NCI-H146 treated with DMSO at 0.1 percent for 48 hours (cell line): ENCODE measurements around the gene CORO1A.
"Not testable (repeated sequence)": the region's sequence is repeated elsewhere in the genome, so short reads cannot be mapped to it uniquely, and the experiment has no call there.

Source experiments
- DNase-seq: peaks from one replicate; lab custom pipeline; 2025; ENCODE audit not compliant: unreplicated experiment; lab: John Stamatoyannopoulos, UW

The CORO1A gene

DNA sequence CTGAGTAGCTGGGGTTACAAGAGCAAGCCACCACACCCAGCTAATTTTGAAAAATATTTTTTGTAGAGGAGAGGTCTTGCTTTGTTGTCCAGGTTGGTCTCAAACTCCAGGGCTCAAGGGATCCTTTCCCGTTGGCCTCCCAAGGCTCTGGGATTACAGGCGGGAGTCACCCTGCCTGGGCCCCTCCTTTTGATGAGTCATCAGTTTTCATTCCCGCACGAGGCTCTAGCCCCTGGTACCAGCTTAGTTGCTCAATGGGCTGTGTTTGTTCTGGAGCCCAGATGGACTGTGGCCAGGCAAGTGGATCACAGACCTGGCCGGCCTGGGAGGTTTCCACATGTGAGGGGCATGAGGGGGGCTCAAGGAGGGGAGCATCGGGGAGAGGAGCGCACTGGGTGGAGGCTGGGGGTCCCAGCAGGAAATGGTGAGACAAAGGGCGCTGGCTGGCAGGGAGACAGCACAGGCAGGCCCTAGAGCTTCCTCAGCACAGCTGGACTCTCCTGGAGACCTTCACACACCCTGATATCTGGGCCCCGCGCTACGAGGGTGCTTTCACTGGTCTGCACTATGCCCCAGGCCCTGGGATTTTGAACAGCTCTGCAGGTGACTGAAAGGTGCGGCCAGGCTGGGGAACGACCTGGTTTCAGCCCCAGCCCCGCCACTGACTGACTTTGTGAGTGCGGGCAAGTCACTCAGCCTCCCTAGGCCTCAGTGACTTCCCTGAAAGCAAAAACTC, 16.4 kb downstream of the CORO1A start:
- not testable (repeated sequence) for DNase-seq

DNA sequence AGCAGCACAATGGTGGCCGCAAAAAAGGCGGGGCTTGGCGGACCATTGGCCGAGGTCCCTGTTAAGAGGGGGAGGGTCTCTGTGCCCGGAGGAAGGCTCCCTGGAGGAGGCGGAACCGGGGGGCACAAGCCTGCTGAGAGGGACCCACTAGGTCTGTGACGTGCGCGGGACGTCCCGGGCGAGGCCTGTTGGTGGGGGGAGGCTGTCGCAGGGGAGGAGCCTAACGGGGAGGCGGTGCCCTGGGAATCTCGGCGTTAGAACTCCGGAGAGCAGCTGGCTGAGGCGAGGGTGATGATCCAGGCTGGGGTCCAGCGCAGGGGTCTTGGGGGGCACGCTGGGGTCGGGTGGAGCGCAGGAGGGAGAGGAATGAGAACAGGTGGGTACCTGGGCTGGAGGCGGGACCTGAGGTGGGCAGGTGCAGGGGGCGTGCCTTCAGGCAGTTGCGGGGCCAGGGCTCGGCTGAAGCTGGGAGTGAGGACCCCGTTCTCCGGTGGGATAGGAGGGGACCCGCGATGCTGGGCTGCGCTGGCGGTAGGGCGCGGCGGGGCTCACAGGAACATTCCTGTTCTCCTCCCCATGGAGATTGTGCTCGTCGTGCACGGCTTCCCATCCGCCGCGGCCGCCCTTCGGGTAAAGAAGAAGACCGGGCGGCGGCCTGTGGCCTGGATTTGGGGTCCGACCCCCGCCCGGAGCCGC, 22.3 kb downstream of the CORO1A start:
- DNase-seq, result not testable (repeated sequence)

DNA sequence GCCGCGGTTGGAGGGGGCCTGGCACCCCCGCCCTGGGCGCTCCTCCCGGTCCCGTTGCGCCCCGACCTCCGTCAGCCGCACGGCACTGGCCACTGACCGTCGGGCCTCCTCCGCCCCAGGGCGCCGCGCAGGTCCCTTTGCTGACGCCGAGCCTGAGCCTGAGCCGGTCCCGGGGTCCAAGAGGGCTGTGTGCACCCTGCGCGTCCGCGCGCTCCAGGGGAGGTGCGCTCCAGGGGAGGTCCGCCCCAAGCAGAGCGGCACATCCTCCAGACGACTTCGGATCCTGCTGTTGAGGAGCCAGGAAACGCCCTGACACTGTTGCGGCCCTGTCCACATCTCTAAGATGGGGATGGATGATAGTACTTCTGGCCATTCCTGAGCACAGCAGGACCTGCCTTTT, 22.9 kb downstream of the CORO1A start:
- not testable (repeated sequence) for DNase-seq

DNA sequence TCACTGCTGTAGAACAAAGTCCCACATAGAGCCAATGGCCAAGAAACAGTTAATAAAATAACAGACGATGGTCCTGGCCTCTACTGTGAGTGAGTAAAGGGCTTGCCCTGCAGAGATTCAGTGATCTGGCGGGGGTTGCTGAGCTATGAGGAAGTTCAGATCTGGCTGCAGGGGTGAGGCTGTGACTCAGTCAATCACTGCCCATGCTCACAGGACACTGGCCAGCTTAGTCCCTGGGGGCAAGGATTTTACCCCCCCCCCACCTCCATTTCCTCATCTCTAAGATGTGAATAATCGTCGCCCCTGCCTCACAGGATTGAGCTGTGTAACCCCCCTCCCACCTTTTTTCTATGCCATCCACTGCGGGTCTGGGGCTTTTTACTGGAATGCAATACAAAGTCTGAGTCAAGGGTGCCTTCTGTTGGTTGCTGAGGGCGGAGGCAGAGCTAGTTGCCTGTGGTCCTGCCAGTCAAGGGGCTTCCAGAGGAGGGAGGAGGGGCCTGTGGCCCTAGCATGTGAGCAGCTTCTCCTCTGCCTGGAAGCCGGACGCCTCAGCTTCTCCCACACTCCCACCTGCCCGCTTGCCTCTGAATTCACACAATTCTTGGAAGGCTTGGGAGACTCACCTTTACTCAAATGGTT, 23.8 kb downstream of the CORO1A start:
- not testable (repeated sequence) for DNase-seq

DNA sequence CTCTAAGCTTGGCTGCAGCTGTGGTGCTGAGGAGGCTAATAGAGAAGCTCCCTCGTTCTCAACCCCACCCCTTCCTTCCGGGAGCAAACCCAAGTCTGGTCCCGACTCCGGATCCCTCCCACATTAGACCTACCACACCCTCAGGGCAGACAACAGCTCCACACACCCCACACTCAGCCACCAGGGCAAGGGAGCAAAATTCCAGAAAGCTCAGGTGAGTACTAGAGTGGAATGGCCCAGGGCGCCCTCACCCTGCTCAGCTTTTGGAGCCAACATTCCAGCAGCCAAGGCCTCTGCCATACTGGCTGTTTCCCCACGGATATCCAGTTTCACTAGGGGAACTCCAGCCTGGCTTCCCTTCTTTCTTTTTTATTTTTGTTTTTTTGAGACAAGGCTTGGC, 25.6 kb downstream of the CORO1A start:
- not testable (repeated sequence) for DNase-seq

DNA sequence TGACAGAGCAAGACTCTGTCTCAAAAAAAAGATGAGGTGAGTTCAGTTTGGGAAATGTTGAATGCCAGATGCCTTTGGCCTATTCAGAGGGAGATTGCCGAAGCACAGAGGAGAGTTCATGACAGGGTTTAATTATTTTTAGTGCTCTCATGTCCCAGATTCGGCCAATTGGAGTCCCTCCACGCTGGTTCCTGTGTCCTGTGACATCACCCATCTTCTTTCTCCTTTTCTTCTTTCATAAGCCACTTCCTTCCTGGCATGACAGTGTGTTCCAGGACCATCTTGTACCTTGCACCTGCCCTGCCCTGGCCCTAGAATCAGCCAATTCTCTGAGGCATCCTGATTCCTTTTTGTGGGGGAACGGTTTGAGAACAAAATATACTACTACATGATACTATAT, 28.0 kb downstream of the CORO1A start:
- DNase-seq, result not testable (repeated sequence)

DNA sequence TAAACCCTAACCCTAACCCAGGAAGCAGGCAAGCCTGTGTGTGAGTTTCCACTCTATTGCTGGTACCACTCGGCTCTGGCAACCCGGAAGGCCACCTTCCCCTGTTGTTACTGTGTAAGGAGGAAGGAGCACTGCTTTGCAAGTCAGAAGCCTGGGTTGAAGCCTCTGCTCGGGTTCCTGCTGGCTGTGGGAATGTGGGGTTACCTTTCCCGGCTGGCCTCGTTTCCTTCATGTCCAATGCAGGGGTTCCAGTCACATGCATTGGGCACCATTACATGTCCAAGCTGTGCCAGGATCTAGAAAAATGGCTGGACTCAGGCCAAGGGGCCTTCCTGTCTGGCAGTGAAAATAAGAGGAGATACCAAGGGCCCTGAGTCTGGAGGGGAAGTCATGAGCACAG, 33.7 kb downstream of the CORO1A start:
- DNase-seq, result not testable (repeated sequence)
